Measurements from ENCODE around the gene ANKRD28.

The ANKRD28 gene

DNA sequence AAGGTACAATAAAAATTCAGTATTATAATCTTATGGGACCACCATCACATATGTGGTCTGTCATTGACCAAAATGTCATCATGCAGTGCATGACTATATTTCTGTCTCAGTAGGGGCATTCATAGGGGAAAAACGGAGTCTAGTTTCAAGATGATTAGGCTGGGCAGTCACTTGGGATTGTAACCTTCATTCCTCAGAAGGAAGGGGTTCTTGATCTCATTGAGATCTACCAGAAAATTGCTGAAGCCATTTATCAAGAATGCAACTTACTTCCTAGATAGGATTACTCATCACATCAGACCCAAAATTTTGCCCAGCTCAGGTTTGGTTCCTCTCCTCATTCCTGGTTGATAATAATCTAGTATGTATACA, 158.9 kb downstream of the ANKRD28 start:
- H3K27me3 ChIP-seq (ENCODE audit: insufficient read depth, low read length): no peaks in the 10 kb centered on the region
- H3K36me3 ChIP-seq (ENCODE audit: insufficient read depth, low read length): no peaks in the 10 kb centered on the region
- peaks cover 2% of the 10 kb centered on the region for H3K9me3 ChIP-seq (ENCODE audit: low read length)
- H2AFZ ChIP-seq (ENCODE audit: low read depth, low read length): no peak overlapping the region
- no peak overlapping the region for H3K4me3 ChIP-seq (ENCODE audit: low read length)
- H3K4me1 ChIP-seq (ENCODE audit: insufficient read depth, low read length): peaks cover 4% of the 10 kb centered on the region

- H2AFZ ChIP-seq (ENCODE audit: low read depth, low read length): no peak overlapping the region
- H3K4me1 ChIP-seq (ENCODE audit: insufficient read depth, low read length): peaks cover 6% of the 10 kb centered on the region
- peaks cover 2% of the 10 kb centered on the region for H3K9me3 ChIP-seq (ENCODE audit: low read length)
Observed at GRCh38 chr3:15638193-15638890, 159.4 kb downstream of the ANKRD28 start.

GRCh38 chr3:15637131-15637951, 160.4 kb downstream of the ANKRD28 start:
- Histone ChIP-seq H3K4me1 (ENCODE audit: insufficient read depth, low read length) (peaks cover 9% of the 10 kb centered on the region), H2AFZ (ENCODE audit: low read depth, low read length) (no peak overlapping the region), H3K4me3 (ENCODE audit: low read length) (no peak overlapping the region), H3K36me3 (ENCODE audit: insufficient read depth, low read length) (no peaks in the 10 kb centered on the region), H3K9me3 (ENCODE audit: low read length) (peaks cover 2% of the 10 kb centered on the region), H3K27me3 (ENCODE audit: insufficient read depth, low read length) (no peaks in the 10 kb centered on the region)

More at GRCh38 chr3:15638193-15638890, 159.4 kb downstream of the ANKRD28 start:
- Histone ChIP-seq H3K4me3 (ENCODE audit: low read length) (no peak overlapping the region), H3K27me3 (ENCODE audit: insufficient read depth, low read length) (no peaks in the 10 kb centered on the region), H3K36me3 (ENCODE audit: insufficient read depth, low read length) (no peaks in the 10 kb centered on the region)

DNA sequence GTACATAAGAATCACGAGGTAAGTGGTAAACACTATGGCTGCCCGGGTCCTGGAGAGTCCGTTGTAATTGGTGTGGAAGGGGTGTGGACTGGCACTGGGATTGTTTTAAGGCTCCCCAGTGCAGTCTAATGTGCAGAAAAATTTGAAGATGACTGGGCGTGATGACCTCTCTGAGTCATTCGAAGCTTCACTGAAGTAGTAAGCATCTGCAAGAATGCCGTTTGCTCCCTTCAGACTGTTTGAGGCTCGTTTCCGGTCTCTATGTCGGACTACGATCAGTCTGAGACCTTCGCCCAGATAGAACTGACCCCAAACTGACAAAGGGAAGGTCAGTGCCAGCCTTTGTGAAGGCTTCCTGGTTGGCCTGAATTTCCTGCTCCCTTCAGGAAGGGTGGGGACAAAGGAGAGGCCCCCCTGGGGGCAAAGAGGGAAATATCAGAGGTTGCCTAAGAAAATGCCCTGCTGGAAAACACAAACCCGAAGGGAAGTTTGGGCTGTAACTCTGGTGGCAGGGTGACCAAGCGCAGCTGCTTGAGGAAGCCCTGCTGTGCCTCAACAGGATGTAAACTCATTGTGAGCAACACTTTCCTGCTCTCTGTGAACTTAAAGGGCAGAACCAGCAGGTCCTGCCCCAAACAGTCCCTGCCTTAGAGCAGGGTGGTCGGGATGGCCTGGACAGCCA, 161.6 kb downstream of the ANKRD28 start:
- no peaks in the 10 kb centered on the region for H3K27me3 ChIP-seq (ENCODE audit: insufficient read depth, low read length)
- no peak overlapping the region for H2AFZ ChIP-seq (ENCODE audit: low read depth, low read length)
- H3K4me1 ChIP-seq (ENCODE audit: insufficient read depth, low read length): peaks cover 9% of the 10 kb centered on the region
- no peak overlapping the region for H3K4me3 ChIP-seq (ENCODE audit: low read length)
- no peaks in the 10 kb centered on the region for H3K36me3 ChIP-seq (ENCODE audit: insufficient read depth, low read length)
- no peaks in the 10 kb centered on the region for H3K9me3 ChIP-seq (ENCODE audit: low read length)

DNA sequence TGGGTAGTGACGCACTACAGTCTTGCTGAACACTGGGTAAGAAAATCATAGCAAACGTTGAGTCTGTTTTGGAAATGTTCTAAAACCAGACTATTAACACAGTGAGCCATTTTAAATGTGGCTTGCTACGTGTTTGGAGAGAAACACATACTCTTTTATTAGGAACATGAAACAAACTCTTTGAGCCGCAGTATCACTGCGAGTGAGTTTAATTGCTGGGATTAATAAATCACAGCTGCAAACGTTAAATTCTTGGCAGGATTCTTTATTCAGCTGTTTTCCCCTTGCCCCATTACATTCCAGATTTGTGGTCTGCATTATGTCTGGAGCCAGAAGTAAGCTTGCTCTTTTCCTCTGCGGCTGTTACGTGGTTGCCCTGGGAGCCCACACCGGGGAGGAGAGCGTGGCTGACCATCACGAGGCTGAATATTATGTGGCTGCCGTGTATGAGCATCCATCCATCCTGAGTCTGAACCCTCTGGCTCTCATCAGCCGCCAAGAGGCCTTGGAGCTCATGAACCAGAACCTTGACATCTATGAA, 162.6 kb downstream of the ANKRD28 start:
- Histone ChIP-seq H3K4me3 (ENCODE audit: low read length) (no peak overlapping the region), H3K4me1 (ENCODE audit: insufficient read depth, low read length) (peaks cover 18% of the 10 kb centered on the region), H2AFZ (ENCODE audit: low read depth, low read length) (no peak overlapping the region), H3K9me3 (ENCODE audit: low read length) (no peaks in the 10 kb centered on the region), H3K27me3 (ENCODE audit: insufficient read depth, low read length) (no peaks in the 10 kb centered on the region), H3K36me3 (ENCODE audit: insufficient read depth, low read length) (no peaks in the 10 kb centered on the region)

- Histone ChIP-seq H2AFZ (ENCODE audit: low read depth, low read length) (no peak overlapping the region), H3K4me3 (ENCODE audit: low read length) (no peak overlapping the region), H3K4me1 (ENCODE audit: insufficient read depth, low read length) (peaks cover 18% of the 10 kb centered on the region), H3K27me3 (ENCODE audit: insufficient read depth, low read length) (no peaks in the 10 kb centered on the region), H3K36me3 (ENCODE audit: insufficient read depth, low read length) (no peaks in the 10 kb centered on the region), H3K9me3 (ENCODE audit: low read length) (no peaks in the 10 kb centered on the region)
Observed at GRCh38 chr3:15634671-15635070, 163.1 kb downstream of the ANKRD28 start.

GRCh38 chr3:15633766-15634598, 163.8 kb downstream of the ANKRD28 start:
- H3K4me3 ChIP-seq (ENCODE audit: low read length): no peak overlapping the region
- H2AFZ ChIP-seq (ENCODE audit: low read depth, low read length): no peak overlapping the region
- no peaks in the 10 kb centered on the region for H3K36me3 ChIP-seq (ENCODE audit: insufficient read depth, low read length)
- H3K27me3 ChIP-seq (ENCODE audit: insufficient read depth, low read length): no peaks in the 10 kb centered on the region
- no peaks in the 10 kb centered on the region for H3K9me3 ChIP-seq (ENCODE audit: low read length)
- H3K4me1 ChIP-seq (ENCODE audit: insufficient read depth, low read length): peaks cover 18% of the 10 kb centered on the region

- no peaks in the 10 kb centered on the region for H3K27me3 ChIP-seq (ENCODE audit: insufficient read depth, low read length)
- H2AFZ ChIP-seq (ENCODE audit: low read depth, low read length): no peak overlapping the region
- no peaks in the 10 kb centered on the region for H3K36me3 ChIP-seq (ENCODE audit: insufficient read depth, low read length)
- no peak overlapping the region for H3K4me3 ChIP-seq (ENCODE audit: low read length)
- H3K9me3 ChIP-seq (ENCODE audit: low read length): no peaks in the 10 kb centered on the region
- H3K4me1 ChIP-seq (ENCODE audit: insufficient read depth, low read length): peaks cover 18% of the 10 kb centered on the region
Observed at GRCh38 chr3:15633159-15633558, 164.6 kb downstream of the ANKRD28 start.

DNA sequence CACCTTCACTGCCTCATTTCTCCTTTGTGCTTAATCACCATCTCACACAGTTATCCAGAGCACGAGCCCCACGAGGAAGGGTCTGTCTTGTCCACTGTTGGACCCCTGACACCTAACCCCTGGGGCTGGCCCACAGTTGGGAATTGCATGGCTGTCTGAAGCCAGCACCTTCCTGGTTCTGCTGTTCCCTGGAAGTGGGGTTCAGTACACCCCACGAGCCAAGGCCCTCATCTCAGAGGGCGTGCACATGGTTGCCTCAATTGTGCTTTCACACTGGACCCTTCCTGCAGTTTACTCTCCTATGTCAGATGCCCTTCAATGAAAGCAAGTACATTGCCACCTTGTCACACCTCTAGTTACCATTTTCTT, 165.6 kb downstream of the ANKRD28 start:
- Histone ChIP-seq H3K27me3 (ENCODE audit: insufficient read depth, low read length) (no peaks in the 10 kb centered on the region), H3K4me3 (ENCODE audit: low read length) (no peak overlapping the region), H2AFZ (ENCODE audit: low read depth, low read length) (no peak overlapping the region), H3K4me1 (ENCODE audit: insufficient read depth, low read length) (peaks cover 18% of the 10 kb centered on the region), H3K36me3 (ENCODE audit: insufficient read depth, low read length) (no peaks in the 10 kb centered on the region), H3K9me3 (ENCODE audit: low read length) (no peaks in the 10 kb centered on the region)

GRCh38 chr3:15631426-15632211, 166.2 kb downstream of the ANKRD28 start:
- Histone ChIP-seq H3K4me1 (ENCODE audit: insufficient read depth, low read length) (peaks cover 18% of the 10 kb centered on the region), H2AFZ (ENCODE audit: low read depth, low read length) (no peak overlapping the region), H3K4me3 (ENCODE audit: low read length) (no peak overlapping the region), H3K9me3 (ENCODE audit: low read length) (no peaks in the 10 kb centered on the region), H3K36me3 (ENCODE audit: insufficient read depth, low read length) (no peaks in the 10 kb centered on the region), H3K27me3 (ENCODE audit: insufficient read depth, low read length) (no peaks in the 10 kb centered on the region)

- H3K4me3 ChIP-seq (ENCODE audit: low read length): peak overlapping the region; percentile 22
- H3K27me3 ChIP-seq (ENCODE audit: insufficient read depth, low read length): no peaks in the 10 kb centered on the region
Observed at GRCh38 chr3:15630646-15631350, 167.0 kb downstream of the ANKRD28 start.

More at GRCh38 chr3:15630646-15631350, 167.0 kb downstream of the ANKRD28 start:
- no peaks in the 10 kb centered on the region for H3K36me3 ChIP-seq (ENCODE audit: insufficient read depth, low read length)
- no peaks in the 10 kb centered on the region for H3K9me3 ChIP-seq (ENCODE audit: low read length)
- no peak overlapping the region for H2AFZ ChIP-seq (ENCODE audit: low read depth, low read length)
- peaks cover 14% of the 10 kb centered on the region for H3K4me1 ChIP-seq (ENCODE audit: insufficient read depth, low read length)

All from neuron (in vitro differentiated cells).